Right hindlimb (tissue), 1 donor: ENCODE results near the gene TBC1D17.

ENCODE experiments used
- DNase-seq: peaks from one replicate; pipeline ENCODE4 v3.0.0-alpha.2; 2018

Gene TBC1D17

GRCh38 chr19:49896863-49897621, 19.5 kb downstream of the TBC1D17 start, which contains the start of gene IL4I1:
TSS of gene IL4I1 (minus strand) at chr19:49896887. CDS start at chr19:49896160, 727 bp downstream.
- no peak for DNase-seq

- no peak for DNase-seq
Measured at GRCh38 chr19:49904136-49904535, 26.6 kb downstream of the TBC1D17 start.

GRCh38 chr19:49906879-49907564, 29.5 kb downstream of the TBC1D17 start:
- no peak for DNase-seq

GRCh38 chr19:49907745-49908446, 30.4 kb downstream of the TBC1D17 start:
- no peak for DNase-seq

- no peak for DNase-seq
Measured at GRCh38 chr19:49908480-49909420, 31.2 kb downstream of the TBC1D17 start.

GRCh38 chr19:49910179-49910578, 32.7 kb downstream of the TBC1D17 start:
- DNase-seq: no peak

GRCh38 chr19:49911381-49912145, 34.1 kb downstream of the TBC1D17 start:
- DNase-seq: no peak

- DNase-seq: no peak
Measured at GRCh38 chr19:49912965-49913685, 35.6 kb downstream of the TBC1D17 start.

GRCh38 chr19:49913720-49914119, 36.2 kb downstream of the TBC1D17 start:
- no peak for DNase-seq

GRCh38 chr19:49915271-49915670, 37.8 kb downstream of the TBC1D17 start:
- DNase-seq: no peak

GRCh38 chr19:49916839-49917733, 39.6 kb downstream of the TBC1D17 start:
- DNase-seq: no peak

- DNase-seq: no peak
Measured at GRCh38 chr19:49918089-49918488, 40.6 kb downstream of the TBC1D17 start.

- no peak for DNase-seq
Measured at GRCh38 chr19:49920624-49921363, 43.3 kb downstream of the TBC1D17 start.

GRCh38 chr19:49921871-49922795, 44.6 kb downstream of the TBC1D17 start:
- no peak for DNase-seq

- no peak for DNase-seq
Measured at GRCh38 chr19:49923055-49924003, 45.8 kb downstream of the TBC1D17 start.

- DNase-seq: no peak
Measured at GRCh38 chr19:49924004-49924880, 46.7 kb downstream of the TBC1D17 start.
